Smooth muscle cell (in vitro differentiated cells): ENCODE results near the gene DDIT4L. TPM values are rescaled to one million over a fixed set of nuclear protein-coding genes. Genes with fewer than 3 reads are reported as not detected.

Experiments used
- DNase-seq: peaks from one replicate; lab custom pipeline; 2025; ENCODE audit not compliant: unreplicated experiment; lab: John Stamatoyannopoulos, UW
- H2AFZ ChIP-seq: fragments of 200-600 bp; sonication (generic); 2 replicates; pipeline ENCODE4 v1.6.0; 2016; ENCODE audit warnings: antibody characterized with exemption, low read depth, mild to moderate bottlenecking
- H3F3A ChIP-seq: fragments of 200-600 bp; sonication (generic); 2 replicates; pipeline ENCODE4 v1.6.0; 2017; ENCODE audit warnings: antibody characterized with exemption, low read depth
- H3K27ac ChIP-seq: fragments of 200-600 bp; sonication (generic); 2 replicates; pipeline ENCODE4 v1.5.1; 2016; ENCODE audit warnings: low read depth, mild to moderate bottlenecking
- H3K27me3 ChIP-seq: fragments of 200-600 bp; sonication (generic); 2 replicates; pipeline ENCODE4 v1.6.1; 2016; ENCODE audit warnings: low read depth, mild to moderate bottlenecking
- H3K36me3 ChIP-seq: fragments of 200-600 bp; sonication (generic); 2 replicates; pipeline ENCODE4 v1.5.1; 2016; ENCODE audit warnings: low read depth
- H3K4me1 ChIP-seq: fragments of 200-600 bp; sonication (generic); 2 replicates; pipeline ENCODE4 v1.5.1; 2016; ENCODE audit warnings: low read depth
- H3K4me2 ChIP-seq: fragments of 200-600 bp; sonication (generic); 2 replicates; pipeline ENCODE4 v1.6.0; 2016; ENCODE audit warnings: mild to moderate bottlenecking
- H3K4me3 ChIP-seq: fragments of 200-600 bp; sonication (generic); 2 replicates; pipeline ENCODE4 v1.5.1; 2016; ENCODE audit warnings: mild to moderate bottlenecking
- H3K79me2 ChIP-seq: fragments of 200-600 bp; sonication (generic); 2 replicates; pipeline ENCODE4 v1.6.0; 2016; ENCODE audit warnings: low read depth, mild to moderate bottlenecking
- H3K9ac ChIP-seq: fragments of 200-600 bp; sonication (generic); 2 replicates; pipeline ENCODE4 v1.6.0; 2016; ENCODE audit warnings: low read depth
- H3K9me3 ChIP-seq: fragments of 200-600 bp; sonication (generic); replicated peaks from 2 replicates; pipeline ENCODE4 v1.5.1; 2016; ENCODE audit warnings: low read depth
- H4K20me1 ChIP-seq: fragments of 200-600 bp; sonication (generic); 2 replicates; pipeline ENCODE4 v1.6.0; 2016; ENCODE audit warnings: low read depth
- WGBS: methylation state at CpG from one replicate; pipeline ENCODE4 v1.1.7; 2016; ENCODE audit warnings: low lambda C conversion rate; 5-methylcytosine and 5-hydroxymethylcytosine counted together
- polyA plus RNA-seq: library from polyadenylated mRNA; unstranded; fragments of >200 nt; fragmentation: Nextera tagmentation; extraction: Ambion mirVana; gene quantifications from 2 replicates; pipeline ENCODE4 v1.2.1, GENCODE V29; 2016
- total RNA-seq: library from RNA; depleted of rRNA; stranded (reverse); fragments of >200 nt; gene quantifications from 2 replicates; pipeline ENCODE4 v1.2.3, GENCODE V29; 2014
- TF ChIP-seq, protein P1 (sequence below): fragments of 200-600 bp; sonication (generic); IDR thresholded peaks from 2 replicates; pipeline ENCODE4 v1.5.1; 2017; ENCODE audit warnings: borderline replicate concordance, mild to moderate bottlenecking, antibody characterized with exemption; ENCODE audit not compliant: insufficient read depth, poor library complexity, severe bottlenecking

DDIT4L gene
- total and polyA plus RNA-seq, 2 experiments from 2014 or later, result 0.31 TPM; not detected in 1

- Histone ChIP-seq H3K9me3 (no peaks in the 10 kb centered on the region), H3K4me2 (no peak overlapping the region), H3F3A (no peaks in the 10 kb centered on the region), H4K20me1 (no peaks in the 10 kb centered on the region), H3K4me1 (no peaks in the 10 kb centered on the region), H3K9ac (no peak overlapping the region), H2AFZ (peak overlapping the region; percentile 18), H3K27ac (no peak overlapping the region), H3K36me3 (no peaks in the 10 kb centered on the region), H3K4me3 (no peak overlapping the region), H3K27me3 (no peaks in the 10 kb centered on the region), H3K79me2 (no peaks in the 10 kb centered on the region)
- TF ChIP-seq, protein P1, sequence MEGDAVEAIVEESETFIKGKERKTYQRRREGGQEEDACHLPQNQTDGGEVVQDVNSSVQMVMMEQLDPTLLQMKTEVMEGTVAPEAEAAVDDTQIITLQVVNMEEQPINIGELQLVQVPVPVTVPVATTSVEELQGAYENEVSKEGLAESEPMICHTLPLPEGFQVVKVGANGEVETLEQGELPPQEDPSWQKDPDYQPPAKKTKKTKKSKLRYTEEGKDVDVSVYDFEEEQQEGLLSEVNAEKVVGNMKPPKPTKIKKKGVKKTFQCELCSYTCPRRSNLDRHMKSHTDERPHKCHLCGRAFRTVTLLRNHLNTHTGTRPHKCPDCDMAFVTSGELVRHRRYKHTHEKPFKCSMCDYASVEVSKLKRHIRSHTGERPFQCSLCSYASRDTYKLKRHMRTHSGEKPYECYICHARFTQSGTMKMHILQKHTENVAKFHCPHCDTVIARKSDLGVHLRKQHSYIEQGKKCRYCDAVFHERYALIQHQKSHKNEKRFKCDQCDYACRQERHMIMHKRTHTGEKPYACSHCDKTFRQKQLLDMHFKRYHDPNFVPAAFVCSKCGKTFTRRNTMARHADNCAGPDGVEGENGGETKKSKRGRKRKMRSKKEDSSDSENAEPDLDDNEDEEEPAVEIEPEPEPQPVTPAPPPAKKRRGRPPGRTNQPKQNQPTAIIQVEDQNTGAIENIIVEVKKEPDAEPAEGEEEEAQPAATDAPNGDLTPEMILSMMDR, result no peak
- DNase-seq, result no peak
These were observed 13.1 kb downstream of the DDIT4L start for GRCh38 chr4:100177126-100177525.

DNA sequence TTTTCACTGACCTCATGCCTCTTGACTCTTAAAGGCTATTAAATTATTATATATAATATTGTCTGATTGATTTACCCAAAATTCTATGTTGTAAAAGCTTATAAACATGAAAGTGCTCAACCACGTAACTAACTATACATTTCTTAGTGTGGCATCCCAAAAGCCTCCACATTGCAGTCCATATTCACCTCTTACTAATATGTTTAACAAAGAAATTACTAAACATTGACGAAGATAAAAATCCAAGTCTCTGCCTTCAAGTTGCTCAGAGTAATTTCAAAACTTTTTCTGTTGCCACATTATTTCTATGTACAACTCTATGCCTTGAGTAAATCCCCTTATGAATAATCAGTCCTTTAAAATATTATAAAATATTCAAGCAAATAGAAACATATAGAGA, 14.4 kb downstream of the DDIT4L start:
- no peaks in the 10 kb centered on the region for H3K79me2 ChIP-seq
- no peak for DNase-seq
- H4K20me1 ChIP-seq, result no peaks in the 10 kb centered on the region
- TF ChIP-seq, protein P1, result no peak
- H3F3A ChIP-seq, result no peaks in the 10 kb centered on the region
- H3K4me1 ChIP-seq, result no peaks in the 10 kb centered on the region
- H3K9ac ChIP-seq, result no peak overlapping the region
- H3K4me2 ChIP-seq, result no peak overlapping the region
- H3K27ac ChIP-seq, result no peak overlapping the region
- H3K9me3 ChIP-seq, result no peaks in the 10 kb centered on the region
- WGBS, result 100% methylated on average over 2 of the region's 2 CpGs
- no peak overlapping the region for H2AFZ ChIP-seq
- no peaks in the 10 kb centered on the region for H3K36me3 ChIP-seq
- H3K4me3 ChIP-seq, result no peak overlapping the region
- H3K27me3 ChIP-seq, result no peaks in the 10 kb centered on the region

DNA sequence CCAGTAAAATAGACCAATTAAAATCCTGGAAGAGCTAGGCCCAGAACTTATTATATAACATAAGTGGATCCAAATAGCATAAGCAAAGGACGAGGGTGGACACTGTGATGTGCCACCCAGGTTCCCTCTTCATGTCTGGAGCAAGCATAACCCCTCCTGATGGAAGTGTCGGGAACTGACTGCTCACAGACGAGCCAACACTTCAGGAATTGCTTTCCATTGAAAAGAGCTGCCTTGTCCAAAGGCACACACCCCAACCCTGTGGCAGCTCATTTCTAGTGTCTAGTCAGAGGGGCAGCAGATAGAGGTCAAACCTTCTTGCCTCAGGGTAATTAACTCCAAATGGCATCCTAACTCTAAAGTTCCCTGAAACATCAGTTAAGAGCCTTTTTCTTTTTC, 15.3 kb downstream of the DDIT4L start:
- Histone ChIP-seq H3K36me3 (no peaks in the 10 kb centered on the region), H3K4me3 (no peak overlapping the region), H2AFZ (no peak overlapping the region), H4K20me1 (no peaks in the 10 kb centered on the region), H3K79me2 (no peaks in the 10 kb centered on the region), H3K9me3 (no peaks in the 10 kb centered on the region), H3K4me2 (no peak overlapping the region), H3K9ac (no peak overlapping the region), H3K4me1 (no peaks in the 10 kb centered on the region), H3K27ac (no peak overlapping the region), H3F3A (no peaks in the 10 kb centered on the region), H3K27me3 (no peaks in the 10 kb centered on the region)
- no peak for DNase-seq
- 85% methylated on average over 3 of the region's 3 CpGs for WGBS
- TF ChIP-seq, protein P1, result no peak

DNA sequence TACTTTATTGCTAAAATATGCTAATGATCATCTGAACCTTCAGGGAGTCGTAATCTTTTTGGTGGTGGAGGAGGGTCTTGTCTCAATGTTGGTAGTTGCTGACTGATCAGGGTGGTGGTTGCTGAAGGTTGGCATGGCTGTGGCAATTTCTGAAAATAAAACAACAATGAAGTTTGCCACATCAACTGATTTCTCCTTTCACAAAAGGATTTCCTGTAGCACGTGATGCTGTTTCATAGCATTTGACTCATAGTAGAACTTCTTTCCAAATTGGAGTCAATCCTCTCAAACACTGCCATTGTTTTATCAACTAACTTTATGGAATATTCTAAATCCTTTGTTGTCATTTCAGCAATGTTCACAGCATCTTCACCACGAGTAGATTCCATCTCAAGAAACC, 19.3 kb downstream of the DDIT4L start:
- Histone ChIP-seq H3K27ac (no peak overlapping the region), H3K9me3 (no peaks in the 10 kb centered on the region), H3F3A (no peaks in the 10 kb centered on the region), H3K27me3 (no peaks in the 10 kb centered on the region), H3K79me2 (no peaks in the 10 kb centered on the region), H3K36me3 (no peaks in the 10 kb centered on the region), H3K4me2 (no peak overlapping the region), H2AFZ (no peak overlapping the region), H3K4me1 (peaks cover 7% of the 10 kb centered on the region), H4K20me1 (no peaks in the 10 kb centered on the region), H3K9ac (no peak overlapping the region), H3K4me3 (no peak overlapping the region)
- WGBS, result 94% methylated on average over 3 of the region's 3 CpGs
- DNase-seq, result no peak
- TF ChIP-seq, protein P1, result no peak
